Activated CD4-positive, alpha-beta T cell treated with anti-CD3 and anti-CD28 coated beads, Interleukin-2, amount 50 U/mL, for 1 hour (primary cell): ENCODE measurements around the gene ZSCAN1.

Experiments used
- DNase-seq: peaks from one replicate; pipeline ENCODE4 v3.0.0-alpha.2; 2020

The ZSCAN1 gene

GRCh38 chr19:58084596-58085347 lies 50.9 kb downstream of the ZSCAN1 start:
- no peak for DNase-seq

GRCh38 chr19:58085348-58085875 lies 51.6 kb downstream of the ZSCAN1 start:
- no peak for DNase-seq

GRCh38 chr19:58086825-58087710 lies 53.2 kb downstream of the ZSCAN1 start:
- DNase-seq, result no peak

- no peak for DNase-seq
These were observed 54.8 kb downstream of the ZSCAN1 start for GRCh38 chr19:58088521-58089052.

GRCh38 chr19:58089846-58090245 lies 56.0 kb downstream of the ZSCAN1 start:
- no peak for DNase-seq

GRCh38 chr19:58091251-58091995 lies 57.6 kb downstream of the ZSCAN1 start:
- DNase-seq, result no peak

- no peak for DNase-seq
These were observed 59.2 kb downstream of the ZSCAN1 start for GRCh38 chr19:58093071-58093470.

- no peak for DNase-seq
These were observed 61.5 kb downstream of the ZSCAN1 start for GRCh38 chr19:58095328-58095727.

- DNase-seq, result no peak
These were observed 63.1 kb downstream of the ZSCAN1 start for GRCh38 chr19:58096884-58097283.

- DNase-seq, result peak; percentile 10
These were observed 63.5 kb downstream of the ZSCAN1 start for GRCh38 chr19:58097349-58097748.

- peak; percentile 98 for DNase-seq
These were observed 64.2 kb downstream of the ZSCAN1 start, which contains the start of gene ZSCAN18 for GRCh38 chr19:58097781-58098681. Gene ZSCAN18, minus strand, starts transcription at chr19:58098231. Its CDS starts 7,964 bp downstream, at chr19:58090267.

GRCh38 chr19:58098682-58098998 lies 64.8 kb downstream of the ZSCAN1 start:
- DNase-seq, result no peak
